ENCODE results near the gene CRABP2.

Gene CRABP2

DNA sequence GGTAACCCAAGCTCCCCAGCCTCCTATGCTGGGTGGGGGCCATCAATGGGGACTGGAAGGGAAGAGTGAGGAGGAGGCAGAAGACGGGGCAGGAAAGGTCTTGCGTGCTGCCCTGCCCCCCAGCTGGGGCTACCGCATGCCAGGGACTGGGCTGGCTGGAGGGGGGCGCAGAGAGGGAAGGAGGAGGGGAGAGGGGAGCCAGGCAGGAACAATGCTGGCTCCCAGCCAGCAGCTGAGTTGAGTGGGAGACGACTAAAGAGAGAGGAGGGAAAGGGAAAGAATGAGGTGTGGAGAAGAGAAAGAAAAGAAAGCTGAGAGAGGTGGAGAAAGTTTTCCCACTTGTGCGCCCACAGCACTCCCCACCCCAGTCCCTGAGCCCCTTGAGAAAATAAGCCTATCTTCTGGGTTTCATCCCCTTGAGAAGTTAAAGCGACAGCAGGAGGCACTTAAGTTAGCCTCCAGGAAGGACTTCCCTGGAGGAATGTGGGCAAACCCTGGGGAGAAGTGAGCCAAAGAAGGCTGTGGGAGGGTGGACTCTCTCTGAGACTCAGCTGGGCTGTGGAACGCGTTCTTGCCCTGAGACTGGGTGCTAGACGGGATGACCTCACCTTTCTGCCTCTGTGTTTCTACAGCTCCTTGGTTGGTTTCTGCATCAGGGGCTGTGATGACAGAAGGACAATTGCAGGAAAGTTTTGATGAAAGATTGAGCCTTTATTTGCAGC is 15.3 kb downstream of the CRABP2 start:
- no peak for DNase-seq

DNA sequence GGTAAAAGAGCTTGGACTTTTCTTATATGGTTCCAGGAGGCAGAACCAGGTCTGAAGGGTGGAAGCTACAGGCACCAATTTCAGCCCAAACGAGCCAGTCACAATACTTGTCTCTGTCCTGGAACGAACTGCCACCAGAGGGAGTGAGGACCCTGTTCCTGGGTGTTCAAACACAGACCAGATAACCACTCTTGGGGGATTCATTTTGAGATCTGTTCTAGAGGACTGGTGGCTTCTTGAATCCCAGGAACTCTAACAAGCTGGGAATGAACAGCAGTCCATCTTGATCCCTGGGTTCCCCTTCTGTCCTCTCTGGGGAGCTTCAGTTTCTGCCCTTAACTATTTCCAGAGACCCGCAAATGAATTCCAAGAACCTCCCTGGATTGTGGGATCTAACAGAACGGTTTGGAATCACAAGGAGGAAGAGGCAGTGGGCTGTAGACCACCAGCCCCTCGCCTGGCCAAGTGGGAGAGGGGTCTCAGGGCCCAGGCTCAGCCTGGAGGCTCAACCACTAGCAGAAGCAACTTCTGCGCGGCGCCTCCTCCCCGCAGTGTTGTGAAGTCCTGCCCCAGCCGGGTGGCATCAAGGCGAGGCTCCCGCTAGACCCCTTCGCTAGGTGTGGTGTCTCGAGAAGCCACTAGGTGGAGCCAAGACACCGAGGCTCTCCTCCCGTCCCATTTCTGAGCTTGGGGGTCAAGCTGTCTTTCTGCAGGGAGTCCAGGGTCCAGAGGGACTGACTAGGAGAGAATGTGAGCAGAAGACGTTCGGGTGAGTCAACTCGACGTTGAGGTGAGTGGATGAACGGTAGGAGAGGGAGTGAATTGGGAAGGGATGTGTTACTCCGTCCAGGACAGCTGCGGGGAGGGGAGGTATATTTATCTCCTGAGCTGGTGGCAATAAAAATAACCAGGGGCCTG is 16.1 kb downstream of the CRABP2 start:
- peak; percentile 64 for DNase-seq

GRCh38 chr1:156684227-156684782 is 21.1 kb downstream of the CRABP2 start:
- DNase-seq: no peak

GRCh38 chr1:156682166-156682890 is 23.1 kb downstream of the CRABP2 start:
- no peak for DNase-seq

- DNase-seq: no peak
These were observed 24.0 kb downstream of the CRABP2 start for GRCh38 chr1:156681196-156681960.

- no peak for DNase-seq
These were observed 25.3 kb downstream of the CRABP2 start for GRCh38 chr1:156680056-156680455.

DNA sequence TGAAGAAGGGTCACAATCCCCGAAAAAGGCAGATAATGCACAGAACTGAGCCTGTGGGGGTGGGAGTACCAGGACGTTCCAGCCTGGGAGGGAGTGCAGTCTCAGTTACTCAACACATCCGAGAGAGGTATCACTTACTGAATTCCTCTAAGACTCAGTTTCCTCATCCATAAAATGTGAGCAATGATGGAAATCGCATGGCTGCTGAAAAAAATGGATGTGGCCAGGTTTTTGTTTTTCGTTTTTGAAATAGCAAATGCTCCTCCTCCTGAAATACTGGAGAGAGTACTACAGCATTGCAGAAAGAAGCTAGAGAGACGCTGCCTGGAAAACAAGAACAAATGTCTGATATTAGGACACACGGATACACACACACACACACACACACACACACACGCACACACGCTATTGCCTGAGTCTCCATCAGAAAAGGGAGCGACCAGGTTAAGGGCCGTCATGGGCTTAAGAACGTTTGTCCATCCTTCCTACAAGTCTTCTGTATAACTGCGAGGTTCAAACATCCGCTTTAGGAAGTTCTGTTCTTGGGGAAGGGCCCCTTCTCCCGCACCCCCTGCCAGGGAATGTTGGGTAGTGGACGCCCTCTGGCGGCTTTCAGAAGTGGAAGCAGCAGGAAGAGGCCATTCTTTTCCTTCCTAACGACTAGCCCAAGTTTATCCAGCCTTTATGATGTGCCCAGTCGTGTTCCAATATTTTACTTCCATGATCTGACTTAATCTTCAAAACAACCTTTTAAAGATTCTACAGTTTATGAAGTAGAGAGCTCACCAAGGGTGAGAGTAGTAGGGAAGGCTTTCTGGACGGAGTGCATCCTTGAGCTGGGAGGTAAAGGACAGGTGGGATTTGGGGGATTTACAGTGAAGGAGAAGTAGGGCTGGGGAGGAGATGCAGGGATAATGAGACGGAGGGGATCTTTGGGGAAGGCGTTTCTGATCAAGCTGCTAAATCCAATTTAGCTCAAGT is 27.5 kb downstream of the CRABP2 start:
- no peak for DNase-seq

GRCh38 chr1:156676820-156677615 is 28.4 kb downstream of the CRABP2 start, which contains the start of gene NES:
Gene NES, minus strand, starts transcription at chr1:156677407. Its CDS starts 143 bp downstream, at chr1:156677264.
- no peak for DNase-seq

DNA sequence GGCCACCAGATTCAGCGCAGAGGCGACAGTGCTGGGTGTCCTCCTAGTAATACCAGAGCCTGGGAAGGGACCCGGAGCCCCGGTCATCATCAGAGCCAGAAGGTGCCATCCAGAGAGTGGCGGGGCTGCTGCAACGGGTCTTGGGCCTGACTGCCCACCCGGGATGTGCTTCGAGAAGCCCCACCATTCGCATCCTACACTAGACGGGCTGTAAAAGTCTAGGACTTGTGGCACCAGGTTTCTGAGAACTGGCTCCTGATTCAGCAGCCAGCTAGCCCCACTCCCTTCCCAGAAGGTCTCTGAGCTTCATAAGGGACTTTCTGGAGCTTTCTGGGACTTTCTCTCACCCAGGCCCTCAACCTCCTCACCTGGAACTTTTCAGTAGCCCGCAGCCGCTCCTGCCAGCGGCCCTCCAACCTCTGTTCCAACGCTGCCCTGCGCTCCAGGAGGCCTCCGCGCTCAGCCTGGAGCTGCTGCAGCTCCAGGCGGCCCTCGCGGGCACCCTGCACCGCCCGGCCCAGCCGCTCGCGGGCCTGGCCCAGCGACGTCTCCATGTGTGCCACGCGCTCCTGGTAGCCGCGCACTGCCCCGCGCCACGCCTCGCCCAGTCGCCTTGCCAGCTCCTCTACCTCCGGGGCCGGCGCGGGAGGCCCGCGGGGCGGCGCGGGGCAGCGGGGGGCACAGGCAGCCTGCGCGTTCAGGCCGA is 29.1 kb downstream of the CRABP2 start:
- DNase-seq: no peak

DNA sequence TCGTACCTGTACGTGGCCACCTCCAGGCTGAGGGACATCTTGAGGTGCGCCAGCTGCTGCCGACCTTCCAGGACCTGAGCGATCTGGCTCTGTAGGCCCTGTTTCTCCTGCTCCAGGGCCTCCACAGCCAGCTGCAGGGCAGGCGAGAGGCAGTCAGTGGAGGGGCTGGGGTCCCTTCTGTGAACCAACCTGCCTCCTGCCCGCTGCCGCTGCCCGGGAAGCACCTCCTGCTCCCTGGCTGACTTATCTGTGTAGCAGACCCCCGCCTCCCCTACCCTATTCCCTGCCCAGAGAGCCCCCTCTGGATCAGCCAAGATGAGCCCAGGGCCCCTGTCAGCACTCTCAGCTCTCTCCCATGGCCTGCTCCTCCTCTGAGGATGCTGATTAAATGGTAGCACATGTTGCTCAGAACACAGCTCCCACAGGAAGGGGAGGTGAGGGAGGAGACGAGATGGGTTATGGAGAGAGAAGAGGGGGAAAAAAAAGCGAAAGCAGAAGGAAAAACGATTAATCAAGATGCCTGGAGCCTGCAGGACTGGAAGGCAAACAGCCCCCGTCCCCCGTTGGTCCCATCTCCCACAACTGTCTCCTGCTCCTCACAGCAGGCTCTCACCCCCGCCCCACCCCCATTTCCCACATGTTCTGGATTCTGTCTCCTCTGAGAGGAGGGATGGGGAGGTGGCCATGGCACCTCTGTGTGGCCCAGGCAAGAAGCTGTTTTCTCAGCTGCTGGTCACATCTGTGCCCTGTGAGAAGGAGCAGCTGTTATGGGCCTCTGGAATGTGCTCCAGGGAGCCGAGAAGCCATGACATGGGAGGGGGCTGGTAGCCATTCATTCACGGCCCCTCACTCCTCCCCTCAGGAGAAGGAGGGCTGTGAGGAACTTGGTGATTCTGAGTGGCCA is 29.9 kb downstream of the CRABP2 start:
- no peak for DNase-seq

DNA sequence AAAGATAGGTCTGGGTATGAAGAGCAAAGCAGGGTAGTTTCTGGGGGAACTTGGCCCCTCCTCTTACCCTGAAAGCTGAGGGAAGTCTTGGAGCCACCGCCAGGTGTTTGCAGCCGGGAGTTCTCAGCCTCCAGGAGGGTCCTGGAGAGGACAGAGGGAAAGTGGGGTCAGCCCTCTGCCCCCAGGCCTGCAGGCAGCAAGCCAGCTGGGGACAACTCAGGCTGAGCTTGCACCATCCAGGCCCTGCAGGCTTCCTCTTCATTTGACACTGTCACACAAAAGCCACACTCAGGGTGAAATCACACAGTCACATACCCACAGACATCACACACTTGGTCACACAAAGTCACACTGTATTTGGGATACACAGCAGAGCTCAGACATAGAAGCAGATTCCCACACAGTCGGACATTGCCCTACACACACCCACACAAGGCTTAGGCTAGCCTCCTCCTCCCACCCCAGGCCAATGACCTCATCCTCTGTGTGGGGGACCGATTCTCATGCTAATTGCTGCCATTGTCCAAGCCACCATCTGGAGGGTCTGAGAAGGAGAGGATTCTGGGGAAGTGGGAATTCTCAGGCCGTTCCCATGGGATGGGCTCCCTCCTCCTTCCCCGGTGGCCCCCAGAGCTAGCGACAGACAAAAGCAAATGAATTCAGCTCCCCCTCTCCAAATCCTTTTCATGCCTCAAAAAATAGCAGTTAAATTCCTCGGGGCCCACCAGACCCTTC is 31.8 kb downstream of the CRABP2 start:
- DNase-seq: no peak

- DNase-seq: no peak
These were observed 33.6 kb downstream of the CRABP2 start for GRCh38 chr1:156671804-156672203.

DNA sequence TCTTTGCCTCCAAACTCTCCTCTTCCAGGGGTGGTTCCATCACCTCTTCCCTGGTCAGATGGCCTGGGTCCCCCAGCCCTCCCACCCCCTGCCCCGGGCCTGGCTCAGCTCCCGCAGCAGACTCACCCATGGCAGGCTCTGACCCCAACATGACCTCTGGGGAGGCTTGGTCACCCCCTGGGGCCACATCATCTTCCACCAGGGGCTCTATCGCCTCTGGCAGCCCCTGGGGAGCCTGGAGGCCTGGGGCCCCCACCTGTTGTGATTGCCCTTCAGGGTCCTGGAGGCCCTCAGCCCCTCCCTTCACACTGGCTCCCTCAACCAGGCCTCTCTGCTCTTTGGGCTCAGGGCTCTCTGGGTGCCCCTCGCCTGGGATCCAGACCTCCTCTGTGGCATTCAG is 34.6 kb downstream of the CRABP2 start:
- DNase-seq: no peak

- DNase-seq: no peak
These were observed 35.0 kb downstream of the CRABP2 start for GRCh38 chr1:156670359-156670758.

GRCh38 chr1:156669794-156670193 is 35.6 kb downstream of the CRABP2 start:
- DNase-seq: no peak

- DNase-seq: no peak
These were observed 36.4 kb downstream of the CRABP2 start for GRCh38 chr1:156668801-156669637.
